K562 (cell line): ENCODE measurements around the gene AZU1. TPM values are rescaled to one million over a fixed set of nuclear protein-coding genes. Genes with fewer than 3 reads are reported as not detected.

Experiments used
- CHD1 ChIP-seq: fragments of 200-600 bp; sonication (generic); IDR thresholded peaks from one replicate; pipeline ENCODE4 v1.6.1; 2012; ENCODE audit warnings: mild to moderate bottlenecking, moderate library complexity, low read length, inconsistent platforms
- IFI16 ChIP-seq: fragments of 250-450 bp; sonication (Bioruptor Pico); IDR thresholded peaks from 2 replicates; pipeline ENCODE4 v2.1.2; 2022; ENCODE audit warnings: mild to moderate bottlenecking, inconsistent platforms
- KDM5B ChIP-seq: fragments of 200-600 bp; sonication (generic); IDR thresholded peaks from 2 replicates; pipeline ENCODE4 v1.6.1; 2012; ENCODE audit warnings: low read depth, mild to moderate bottlenecking, moderate library complexity, low read length, control low read depth, inconsistent platforms; ENCODE audit not compliant: insufficient replicate concordance
- PCBP1 ChIP-seq: fragments of 200-400 bp; formaldehyde crosslinking; IDR thresholded peaks from 2 replicates; pipeline ENCODE4 v1.6.1; 2018; ENCODE audit warnings: mild to moderate bottlenecking, low read depth, low read length; ENCODE audit not compliant: poor library complexity, severe bottlenecking
- PML ChIP-seq: IDR thresholded peaks from 2 replicates; pipeline ENCODE4 v1.6.1; 2012; ENCODE audit warnings: low read length, inconsistent platforms
- RBFOX2 ChIP-seq: fragments of 200-400 bp; formaldehyde crosslinking; IDR thresholded peaks from 2 replicates; pipeline ENCODE4 v1.6.1; 2017; ENCODE audit warnings: low read depth, mild to moderate bottlenecking, low read length, moderate library complexity
- SAP30 ChIP-seq: fragments of 200-600 bp; sonication (generic); IDR thresholded peaks from 2 replicates; pipeline ENCODE4 v1.6.1; 2012; ENCODE audit warnings: borderline replicate concordance, low read depth, mild to moderate bottlenecking, moderate library complexity, low read length, control low read depth, inconsistent platforms; ENCODE audit not compliant: insufficient read depth, poor library complexity, severe bottlenecking
- TAF9B ChIP-seq: fragments of 450-650 bp; IDR thresholded peaks from 2 replicates; pipeline ENCODE4 v1.6.1; 2018; ENCODE audit warnings: mild to moderate bottlenecking; ENCODE audit not compliant: partially characterized antibody
- ZFX ChIP-seq: sonication (generic); formaldehyde crosslinking; IDR thresholded peaks from 2 replicates; pipeline ENCODE4 v1.8.0; 2022; ENCODE audit warnings: mild to moderate bottlenecking, missing genetic modification reagents, moderate library complexity
- ZNF217 ChIP-seq: sonication (generic); formaldehyde crosslinking; IDR thresholded peaks from 2 replicates; pipeline ENCODE4 v1.8.0; 2022; ENCODE audit warnings: mild to moderate bottlenecking, missing genetic modification reagents
- ZNF518B ChIP-seq: fragments of 250-450 bp; sonication (Bioruptor Pico); IDR thresholded peaks from 2 replicates; pipeline ENCODE4 v1.5.0; 2021; ENCODE audit warnings: mild to moderate bottlenecking, moderate library complexity
- polyA plus RNA-seq, 8 experiments: library from polyadenylated mRNA; depleted of rRNA in 4 of 8; stranded (reverse) in 5 of 8; unstranded in 3 of 8; fragments of >200 nt; fragmentation: Nextera tagmentation in 2 of 8; fragmentation: Illumina TruSeq in 1 of 8; extraction: Ambion mirVana in 2 of 8; extraction: Trizol in 1 of 8; gene quantifications; 2 replicates each; pipeline versions ENCODE4 v1.2.1 to v1.2.3, GENCODE V29; 2011 to 2014; ENCODE audit warnings: inconsistent platforms in 1 of 8, missing spikeins in 1 of 8
- total RNA-seq, 7 experiments: library from RNA; depleted of rRNA in 6 of 7; stranded (reverse); fragments of >200 nt in 6 of 7; fragmentation: Illumina TruSeq in 2 of 7; extraction: Trizol in 2 of 7; gene quantifications; 2 replicates each; pipeline versions ENCODE4 v1.2.1 to v1.2.3, GENCODE V29; 2011 to 2021; ENCODE audit warnings: low replicate concordance in 1 of 7

The AZU1 gene
- total and polyA plus RNA-seq, 9 of the 15 experiments (the other 6 are each of a cell fraction or from before 2014, with no cell fraction given): 0.29 to 1.9 (median 0.59) TPM; not detected in 3

- TF ChIP-seq RBFOX2 (peak; percentile 87), SAP30 (peak; percentile 16), PCBP1 (peak; percentile 4), ZNF217 (no peak), CHD1 (peak; percentile 87), PML (0 out of 2 replicates have a peak, but pooled peaks have one; percentile 31), IFI16 (CRISPR knock-in tag) (no peak), KDM5B (peak; percentile 46), ZFX (CRISPR knock-in tag) (peak; percentile 42), ZNF518B (CRISPR knock-in tag) (no peak), TAF9B (no peak)
Observed at GRCh38 chr19:798415-799075, 29.1 kb upstream of the AZU1 start (continued).
